ENCODE data around the gene MEIS2.

MEIS2 gene

DNA sequence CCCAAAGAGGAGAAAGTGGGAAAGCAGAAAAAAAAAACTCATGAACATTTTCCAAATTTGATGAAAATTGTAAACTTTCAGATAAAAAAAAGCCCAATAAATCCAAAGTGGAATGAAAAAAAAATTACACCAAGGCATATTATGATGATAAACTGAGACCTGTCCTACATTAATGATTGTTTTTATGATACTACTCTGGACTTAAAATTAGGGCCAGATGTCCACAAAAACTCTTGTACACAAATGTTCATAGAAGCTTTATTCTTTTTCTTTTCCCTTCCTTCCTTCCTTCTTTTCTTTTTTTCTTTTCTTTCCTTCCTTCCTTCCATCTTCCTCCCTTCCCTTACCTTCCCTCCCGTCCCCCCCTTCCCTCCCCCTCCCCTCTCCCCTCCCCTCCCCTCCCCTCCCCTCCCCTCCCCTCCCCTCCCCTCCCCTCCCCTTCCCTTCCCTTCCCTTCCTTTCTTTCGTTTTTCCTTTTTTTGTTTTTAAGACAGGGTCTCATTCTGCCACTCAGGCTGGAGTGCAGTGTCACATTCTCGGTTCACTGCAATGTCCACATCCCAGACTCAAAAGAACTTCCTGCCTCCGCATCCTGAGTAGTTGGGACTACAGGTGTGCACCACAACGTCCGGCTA, 243.9 kb downstream of the MEIS2 start:
- DNase-seq: no peak

DNA sequence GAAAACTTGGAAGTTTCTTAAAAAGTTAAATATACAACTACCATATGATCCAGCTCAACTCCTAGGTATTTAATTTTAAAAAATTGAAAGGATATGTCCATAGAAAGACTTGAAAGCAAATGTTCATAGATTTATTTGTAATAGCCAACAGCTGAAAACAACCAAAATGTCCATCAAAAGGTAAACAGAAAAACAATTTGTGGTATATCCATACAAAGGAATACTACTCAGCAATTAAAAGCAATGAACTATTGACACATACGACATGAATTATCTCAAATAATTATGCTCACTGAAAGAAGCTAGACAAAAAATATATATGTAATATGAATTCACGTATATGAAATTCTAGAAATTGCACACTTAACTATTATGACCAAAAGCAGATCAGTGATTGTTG, 249.5 kb downstream of the MEIS2 start:
- no peak for DNase-seq

DNA sequence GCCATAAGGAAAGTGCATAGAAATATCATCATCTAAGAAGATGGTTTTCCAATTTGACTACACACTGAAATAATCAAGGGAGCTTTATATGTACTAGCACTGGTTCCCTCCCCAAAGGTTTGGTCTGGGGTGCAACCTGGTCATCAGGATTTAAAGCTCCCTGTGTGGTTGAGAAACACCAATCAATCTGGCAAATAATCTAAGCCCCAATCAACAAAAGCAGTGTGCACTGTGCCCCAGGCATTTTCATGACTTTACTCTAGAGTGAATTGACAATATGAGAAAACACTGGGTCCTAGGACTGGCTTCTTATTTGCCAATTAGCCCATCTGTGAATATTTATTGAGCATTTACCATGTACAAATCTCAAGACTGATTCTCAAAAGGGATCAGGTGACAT, 255.1 kb downstream of the MEIS2 start:
- no peak for DNase-seq

DNA sequence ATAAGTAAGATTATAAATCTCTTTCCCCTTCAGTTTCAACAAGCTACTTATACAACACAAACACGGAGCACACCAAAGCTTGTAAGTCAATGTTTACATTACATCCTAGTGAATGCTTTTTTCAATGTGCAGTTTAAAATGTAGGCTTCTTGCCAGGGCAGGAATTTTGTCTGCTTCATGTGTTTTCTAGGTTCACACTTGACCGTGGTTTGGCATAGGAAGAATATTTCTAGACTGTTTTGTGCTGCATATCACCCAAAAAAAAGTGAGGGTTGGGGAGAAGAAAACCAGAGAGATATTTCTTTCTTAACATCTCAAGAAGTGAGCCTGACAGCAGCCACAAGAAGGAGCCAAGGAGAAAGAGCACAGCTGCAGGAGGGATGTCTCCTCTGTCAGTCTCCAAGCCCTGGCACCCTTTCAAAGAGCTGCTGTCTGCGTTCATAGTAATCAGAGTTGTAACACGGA, 255.8 kb downstream of the MEIS2 start:
- DNase-seq: peak; percentile 36

DNA sequence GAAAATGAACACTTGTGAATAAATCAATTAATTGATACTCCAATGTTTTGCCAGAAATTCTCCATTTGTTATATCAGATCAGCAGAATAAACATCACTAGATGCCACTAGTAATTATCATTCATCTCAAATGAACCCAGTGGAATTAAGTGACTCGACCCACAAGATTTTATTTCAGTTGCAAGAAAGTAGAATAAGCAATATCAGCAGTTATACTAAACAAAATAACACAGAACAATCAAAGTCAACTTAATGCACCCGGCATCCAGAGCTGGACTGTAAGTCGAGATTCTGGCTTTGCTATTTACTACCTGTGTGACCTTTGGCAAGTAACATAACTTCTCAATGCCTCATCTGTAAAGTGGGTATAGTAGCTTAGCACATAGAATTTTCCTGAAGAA, 256.5 kb downstream of the MEIS2 start:
- peak; percentile 31 for DNase-seq

DNA sequence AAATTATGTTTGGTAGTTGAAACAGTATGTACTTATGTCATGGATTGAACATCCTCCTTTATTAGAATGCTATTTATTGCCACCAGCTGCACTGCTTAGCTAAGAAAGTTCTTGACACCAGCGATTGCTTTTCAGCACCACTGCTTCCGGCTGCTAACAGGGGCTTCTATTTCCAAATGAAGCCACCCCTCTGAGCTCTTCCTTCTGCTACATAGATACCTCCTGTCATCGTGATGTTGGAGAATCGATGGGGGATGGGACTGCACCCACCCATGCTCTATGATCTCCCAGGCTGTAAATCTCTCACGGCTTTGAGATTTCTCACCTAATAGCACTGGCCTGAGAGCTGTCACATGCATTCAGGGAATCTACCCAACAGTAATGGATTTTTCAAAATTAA, 259.2 kb downstream of the MEIS2 start:
- no peak for DNase-seq
